Fibroblast of villous mesenchyme (primary cell): ENCODE data around the gene HNF1B. TPM values are rescaled to one million over a fixed set of nuclear protein-coding genes. Genes with fewer than 3 reads are reported as not detected.

ENCODE experiments used
- DNase-seq: peaks from one replicate; pipeline ENCODE4 v3.0.0-alpha.2; 2010; ENCODE audit warnings: low read depth
- H3K4me3 ChIP-seq: 2 replicates; pipeline ENCODE4 v1.5.1; 2011; ENCODE audit warnings: low read depth, mild to moderate bottlenecking, low read length
- CTCF ChIP-seq: IDR thresholded peaks from 2 replicates; pipeline ENCODE4 v1.5.1; 2012; ENCODE audit warnings: low read depth, mild to moderate bottlenecking, low read length; ENCODE audit not compliant: insufficient read depth
- total RNA-seq: library from RNA; depleted of rRNA; stranded (reverse); fragments of >200 nt; gene quantifications from 2 replicates; pipeline ENCODE4 v1.2.3, GENCODE V29; 2012

HNF1B gene
- total RNA-seq, 1 donor: not detected

GRCh38 chr17:37718324-37719048 is 26.4 kb downstream of the HNF1B start:
- no peak for DNase-seq
- TF ChIP-seq CTCF: no peak
- H3K4me3 ChIP-seq: no peak overlapping the region

- no peak for TF ChIP-seq CTCF
- peak; percentile 16 for DNase-seq
- no peak overlapping the region for H3K4me3 ChIP-seq
Observed at GRCh38 chr17:37717627-37718323, 27.1 kb downstream of the HNF1B start.

GRCh38 chr17:37714897-37715296 is 30.0 kb downstream of the HNF1B start:
- no peak for TF ChIP-seq CTCF
- DNase-seq: no peak
- H3K4me3 ChIP-seq: no peak overlapping the region

GRCh38 chr17:37713624-37714023 is 31.2 kb downstream of the HNF1B start:
- TF ChIP-seq CTCF: no peak
- no peak overlapping the region for H3K4me3 ChIP-seq
- DNase-seq: no peak

DNA sequence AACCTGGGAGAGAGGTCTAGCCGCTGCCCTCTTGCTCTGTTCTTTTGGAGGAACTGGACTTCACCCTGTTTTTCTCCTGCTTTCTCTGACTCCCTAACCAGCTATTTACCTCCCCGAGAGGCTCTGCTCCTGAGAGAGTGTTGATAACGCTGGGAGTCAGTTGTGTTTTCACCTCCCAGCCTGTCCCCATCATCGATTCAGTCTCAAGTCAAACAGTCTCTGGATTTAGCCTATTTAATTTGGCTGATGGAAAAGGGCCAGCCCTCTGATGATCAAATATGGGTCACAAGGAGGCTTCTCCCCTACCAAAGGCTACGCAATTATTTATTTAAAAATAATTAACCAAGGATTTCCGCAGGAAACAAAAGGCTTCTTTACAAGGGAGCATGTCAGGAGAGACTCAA is 31.8 kb downstream of the HNF1B start:
- DNase-seq: no peak
- TF ChIP-seq CTCF: no peak
- H3K4me3 ChIP-seq: no peak overlapping the region

- H3K4me3 ChIP-seq: no peak overlapping the region
- DNase-seq: no peak
- no peak for TF ChIP-seq CTCF
Observed at GRCh38 chr17:37711113-37711512, 33.7 kb downstream of the HNF1B start.
